Measurements from ENCODE around the gene TRPV5.

GRCh38 chr7:142868986-142869415 is 64.5 kb downstream of the TRPV5 start:
- TF ChIP-seq, protein P1, sequence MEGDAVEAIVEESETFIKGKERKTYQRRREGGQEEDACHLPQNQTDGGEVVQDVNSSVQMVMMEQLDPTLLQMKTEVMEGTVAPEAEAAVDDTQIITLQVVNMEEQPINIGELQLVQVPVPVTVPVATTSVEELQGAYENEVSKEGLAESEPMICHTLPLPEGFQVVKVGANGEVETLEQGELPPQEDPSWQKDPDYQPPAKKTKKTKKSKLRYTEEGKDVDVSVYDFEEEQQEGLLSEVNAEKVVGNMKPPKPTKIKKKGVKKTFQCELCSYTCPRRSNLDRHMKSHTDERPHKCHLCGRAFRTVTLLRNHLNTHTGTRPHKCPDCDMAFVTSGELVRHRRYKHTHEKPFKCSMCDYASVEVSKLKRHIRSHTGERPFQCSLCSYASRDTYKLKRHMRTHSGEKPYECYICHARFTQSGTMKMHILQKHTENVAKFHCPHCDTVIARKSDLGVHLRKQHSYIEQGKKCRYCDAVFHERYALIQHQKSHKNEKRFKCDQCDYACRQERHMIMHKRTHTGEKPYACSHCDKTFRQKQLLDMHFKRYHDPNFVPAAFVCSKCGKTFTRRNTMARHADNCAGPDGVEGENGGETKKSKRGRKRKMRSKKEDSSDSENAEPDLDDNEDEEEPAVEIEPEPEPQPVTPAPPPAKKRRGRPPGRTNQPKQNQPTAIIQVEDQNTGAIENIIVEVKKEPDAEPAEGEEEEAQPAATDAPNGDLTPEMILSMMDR (IDR thresholded peaks at IDR 0.05; ENCODE audit: low read depth, low read length), result no peak
- no peak for TF ChIP-seq EZH2phosphoT487 (IDR thresholded peaks at IDR 0.05; ENCODE audit: low read depth)
